NCI-H2171 (cell line): Measurements from ENCODE around the gene IST1.
"Not testable (repeated sequence)": the region's sequence is repeated elsewhere in the genome, so short reads cannot be mapped to it uniquely, and the experiment has no call there.

ENCODE experiments used
- DNase-seq: peaks from one replicate; lab custom pipeline; 2025; lab: John Stamatoyannopoulos, UW

Gene IST1

GRCh38 chr16:71882505-71883167 lies 12.7 kb upstream of the IST1 start:
- DNase-seq: peak; percentile 75

- peak; percentile 17 for DNase-seq
These were observed 12.0 kb upstream of the IST1 start for GRCh38 chr16:71883168-71883848.

GRCh38 chr16:71883849-71884638 lies 11.3 kb upstream of the IST1 start, which contains the start of gene ZNF821:
ZNF821 (minus strand) TSS chr16:71884182; CDS start chr16:71879946, 4,236 bp downstream.
- DNase-seq: peak; percentile 88

- DNase-seq: no peak
These were observed 10.1 kb upstream of the IST1 start for GRCh38 chr16:71885261-71885650.

- no peak for DNase-seq
These were observed 6.2 kb upstream of the IST1 start for GRCh38 chr16:71889147-71889546.

- DNase-seq: no peak
These were observed 1.5 kb upstream of the IST1 start for GRCh38 chr16:71893888-71894228.

- DNase-seq: peak; percentile 50
These were observed 956 bp upstream of the IST1 start for GRCh38 chr16:71894229-71894920.

GRCh38 chr16:71895679-71896365 lies 491 bp downstream of the IST1 start:
- DNase-seq: no peak

GRCh38 chr16:71896764-71897368 lies 1.5 kb downstream of the IST1 start:
- no peak for DNase-seq

- DNase-seq: no peak
These were observed 3.8 kb downstream of the IST1 start for GRCh38 chr16:71899171-71899570.

GRCh38 chr16:71902656-71903365 lies 7.5 kb downstream of the IST1 start:
- DNase-seq: no peak

GRCh38 chr16:71903608-71904007 lies 8.3 kb downstream of the IST1 start:
- DNase-seq: no peak

- DNase-seq: no peak
These were observed 8.9 kb downstream of the IST1 start for GRCh38 chr16:71904239-71904638.

- not testable (repeated sequence) for DNase-seq
These were observed 10.4 kb downstream of the IST1 start for GRCh38 chr16:71905765-71906164.

- no peak for DNase-seq
These were observed 15.8 kb downstream of the IST1 start for GRCh38 chr16:71911121-71911520.

GRCh38 chr16:71912534-71913275 lies 17.4 kb downstream of the IST1 start:
- no peak for DNase-seq

GRCh38 chr16:71914802-71915201 lies 19.5 kb downstream of the IST1 start:
- DNase-seq: no peak

GRCh38 chr16:71915350-71915749 lies 20.0 kb downstream of the IST1 start:
- no peak for DNase-seq

- no peak for DNase-seq
These were observed 21.1 kb downstream of the IST1 start for GRCh38 chr16:71916397-71916920.

- no peak for DNase-seq
These were observed 22.6 kb downstream of the IST1 start for GRCh38 chr16:71917900-71918299.
